SK-N-SH (cell line): ENCODE results near the gene UNK. TPM values are rescaled to one million over a fixed set of nuclear protein-coding genes. Genes with fewer than 3 reads are reported as not detected.
A peak's percentile ranks its signal among the peaks of the same experiment; 100 is the strongest.

Source experiments
- CTCF ChIA-PET: fragments of 300-600, 350-600 bp; formaldehyde crosslinking; extraction: SDS; loops from one replicate; lab custom pipeline; 2021; lab: Yijun Ruan, JAX
- POLR2A ChIA-PET: fragments of 350-600 bp; sonication (Branson Sonifier 250); formaldehyde crosslinking; extraction: SDS; loops from one replicate; lab custom pipeline; 2020; ENCODE audit warnings: antibody characterized with exemption, inconsistent platforms; lab: Yijun Ruan, JAX
- DNase-seq: peaks from one replicate; pipeline ENCODE4 v3.0.0; 2012
- H2AFZ ChIP-seq: fragments of 200-600 bp; sonication (generic); 2 replicates; pipeline ENCODE4 v1.8.1; 2016; ENCODE audit warnings: antibody characterized with exemption, mild to moderate bottlenecking, low read depth
- H3F3A ChIP-seq: fragments of 200-600 bp; sonication (generic); replicated peaks from 2 replicates; pipeline ENCODE3; 2016; ENCODE audit warnings: antibody characterized with exemption, mild to moderate bottlenecking; ENCODE audit not compliant: insufficient read depth
- H3K27ac ChIP-seq, 2 experiments: fragments of 200-500 bp in 1 of 2; fragments of 200-600 bp in 1 of 2; sonication (Bioruptor generic) in 1 of 2; sonication (generic), shearing (Covaris generic) in 1 of 2; 2 replicates each; pipeline versions ENCODE4 v1.5.1 to v1.6.1; 2014 to 2016; ENCODE audit warnings: low read depth in 2 of 2, inconsistent platforms in 1 of 2, low read length in 1 of 2, mild to moderate bottlenecking in 1 of 2, mixed read lengths in 1 of 2
- H3K27me3 ChIP-seq: fragments of 200-600 bp; sonication (generic), shearing (Covaris generic); 2 replicates; pipeline ENCODE4 v1.6.1; 2016; ENCODE audit warnings: mixed run types; ENCODE audit not compliant: insufficient read depth
- H3K36me3 ChIP-seq, 2 experiments: fragments of 200-500 bp in 1 of 2; fragments of 200-600 bp in 1 of 2; sonication (Bioruptor generic) in 1 of 2; sonication (generic) in 1 of 2; replicated peaks in 1 of 2; 2 replicates each; pipeline versions ENCODE3 to v1.5.1; 2014 to 2016; ENCODE audit warnings: low read length in 1 of 2, mild to moderate bottlenecking in 1 of 2; ENCODE audit not compliant: insufficient read depth in 2 of 2, control insufficient read depth in 1 of 2
- H3K4me1 ChIP-seq, 2 experiments: fragments of 200-500 bp in 1 of 2; fragments of 200-600 bp in 1 of 2; sonication (Bioruptor generic) in 1 of 2; sonication (generic), shearing (Covaris generic) in 1 of 2; 2 replicates each; pipeline versions ENCODE4 v1.5.1 to v1.6.1; 2014 to 2016; ENCODE audit warnings: low read depth in 1 of 2, low read length in 1 of 2, mixed run types in 1 of 2; ENCODE audit not compliant: insufficient read depth in 2 of 2, control insufficient read depth in 1 of 2
- H3K4me2 ChIP-seq: fragments of 200-600 bp; sonication (generic), shearing (Covaris generic); 2 replicates; pipeline ENCODE4 v1.6.1; 2017; ENCODE audit warnings: mixed run types
- H3K4me3 ChIP-seq, 2 experiments: fragments of 200-500 bp in 1 of 2; fragments of 200-600 bp in 1 of 2; sonication (Bioruptor generic) in 1 of 2; sonication (generic), shearing (Covaris generic) in 1 of 2; 2 replicates each; pipeline versions ENCODE4 v1.5.1 to v1.8.1; 2014 to 2016; ENCODE audit warnings: low read depth in 2 of 2, inconsistent platforms in 1 of 2, low read length in 1 of 2, mild to moderate bottlenecking in 1 of 2, mixed read lengths in 1 of 2, moderate library complexity in 1 of 2
- H3K79me2 ChIP-seq: fragments of 200-600 bp; sonication (generic); 2 replicates; pipeline ENCODE4 v1.8.1; 2017; ENCODE audit warnings: mild to moderate bottlenecking; ENCODE audit not compliant: insufficient read depth
- H3K9ac ChIP-seq: fragments of 200-600 bp; sonication (generic); 2 replicates; pipeline ENCODE4 v1.6.1; 2017; ENCODE audit warnings: mixed run types
- H3K9me2 ChIP-seq: fragments of 200-600 bp; sonication (generic); 2 replicates; pipeline ENCODE4 v1.6.1; 2017; ENCODE audit warnings: mixed run types
- H3K9me3 ChIP-seq: fragments of 200-600 bp; sonication (generic); 2 replicates; pipeline ENCODE4 v1.6.1; 2017; ENCODE audit warnings: mixed run types, mild to moderate bottlenecking, moderate library complexity
- H4K20me1 ChIP-seq: fragments of 200-600 bp; sonication (generic); 2 replicates; pipeline ENCODE4 v1.6.1; 2017; ENCODE audit warnings: mild to moderate bottlenecking, mixed run types; ENCODE audit not compliant: insufficient read depth
- CTCF ChIP-seq: fragments of 200-600 bp; sonication (generic); IDR thresholded peaks from 2 replicates; pipeline ENCODE4 v1.6.1; 2017; ENCODE audit warnings: antibody characterized with exemption, mild to moderate bottlenecking, moderate library complexity
- ELF1 ChIP-seq: IDR thresholded peaks from 2 replicates; pipeline ENCODE4 v1.4.0; 2012
- EP300 ChIP-seq, 2 experiments: IDR thresholded peaks; 2 replicates each; pipeline versions ENCODE4 v1.4.0 to v1.6.1; 2012; ENCODE audit warnings: borderline replicate concordance in 1 of 2, low read depth in 1 of 2, low read length in 1 of 2
- FOXM1 ChIP-seq: IDR thresholded peaks from 2 replicates; pipeline ENCODE4 v1.4.0; 2012; ENCODE audit warnings: low read depth, mild to moderate bottlenecking
- GABPA ChIP-seq: IDR thresholded peaks from 2 replicates; pipeline ENCODE4 v1.4.0; 2012; ENCODE audit warnings: low read depth, mild to moderate bottlenecking
- GATA2 ChIP-seq: sonication (generic); formaldehyde crosslinking; IDR thresholded peaks from 2 replicates; pipeline ENCODE4 v1.5.0; 2020; ENCODE audit warnings: mild to moderate bottlenecking, missing genetic modification reagents
- JUND ChIP-seq: IDR thresholded peaks from 2 replicates; pipeline ENCODE4 v1.4.0; 2012
- MAX ChIP-seq: IDR thresholded peaks from 2 replicates; pipeline ENCODE4 v1.4.0; 2012; ENCODE audit warnings: low read depth
- MEF2A ChIP-seq: IDR thresholded peaks from 2 replicates; pipeline ENCODE4 v1.4.0; 2012; ENCODE audit warnings: low read depth, borderline replicate concordance
- NFIC ChIP-seq: IDR thresholded peaks from 2 replicates; pipeline ENCODE4 v1.4.0; 2012; ENCODE audit warnings: borderline replicate concordance
- PBX3 ChIP-seq: IDR thresholded peaks from 2 replicates; pipeline ENCODE4; 2012
- RAD21 ChIP-seq: IDR thresholded peaks from 2 replicates; pipeline ENCODE4 v1.6.1; 2012; ENCODE audit warnings: mild to moderate bottlenecking, low read length
- RCOR1 ChIP-seq: fragments of 150-350 bp; IDR thresholded peaks from 2 replicates; pipeline ENCODE4 v1.6.1; 2017; ENCODE audit warnings: antibody characterized with exemption, low read length
- TAF1 ChIP-seq: IDR thresholded peaks from 2 replicates; pipeline ENCODE4 v1.6.1; 2012; ENCODE audit warnings: low read depth, mild to moderate bottlenecking, low read length, moderate library complexity, borderline replicate concordance
- TEAD4 ChIP-seq: IDR thresholded peaks from 2 replicates; pipeline ENCODE4 v1.4.0; 2012; ENCODE audit warnings: mild to moderate bottlenecking, borderline replicate concordance; ENCODE audit not compliant: insufficient read depth
- USF1 ChIP-seq: IDR thresholded peaks from 2 replicates; pipeline ENCODE4 v1.4.0; 2012; ENCODE audit warnings: low read depth, borderline replicate concordance
- ZBTB33 ChIP-seq: IDR thresholded peaks from 2 replicates; pipeline ENCODE4 v1.4.0; 2012; ENCODE audit warnings: low read depth, borderline replicate concordance
- whole genome bisulfite sequencing: methylation state at CpG from one replicate; pipeline ENCODE4 v1.1.6; 2017; ENCODE audit warnings: low lambda C conversion rate; 5-methylcytosine and 5-hydroxymethylcytosine counted together
- polyA plus RNA-seq, 3 experiments: library from polyadenylated mRNA; depleted of rRNA; stranded (reverse); fragments of >200 nt; gene quantifications; 2 replicates each; pipeline ENCODE4 v1.2.3, GENCODE V29; 2012

The UNK gene
- polyA plus RNA-seq, 1 of the 3 experiments (the other 2 are of a cell fraction) = 24.8 TPM

- TF ChIP-seq FOXM1 = no peak
- TF ChIP-seq GABPA = no peak
- TF ChIP-seq RAD21 = peak; percentile 46
- TF ChIP-seq, all 33 proteins: peak for 2
These were observed 45.8 kb downstream of the UNK start (continued) for GRCh38 chr17:75830164-75831031.

GRCh38 chr17:75831032-75831571, 46.5 kb downstream of the UNK start:
- ChIA-PET POLR2A (interaction anchor here (1.1 to 1.9 kb wide), 3 partner anchors 55 to 66 kb away, joined by 3 to 14 read pairs (median 3); partner anchors contain the start of gene GALK1), CTCF (interaction anchor here (0.9 to 16.5 kb wide), 12 partner anchors 10 to 82 kb away, joined by 3 to 326 read pairs (median 40); partner anchors contain the start of genes TRIM47, UNC13D, UNK and WBP2)
- H3K9me2 ChIP-seq = no peaks in the 10 kb centered on the region
- H3K27me3 ChIP-seq = no peaks in the 10 kb centered on the region
- no peaks in the 10 kb centered on the region for H4K20me1 ChIP-seq
- no peak overlapping the region for H3K27ac ChIP-seq
- H3K4me1 ChIP-seq = peaks cover 5 to 27% of the 10 kb centered on the region in 2 experiments; a peak in 2 of 4 replicates
- no peaks in the 10 kb centered on the region for H3K9me3 ChIP-seq
- no peaks in the 10 kb centered on the region for H3F3A ChIP-seq
- no peak for TF ChIP-seq NFIC
- TF ChIP-seq ELF1 = no peak
- no peak for TF ChIP-seq CTCF
- TF ChIP-seq MEF2A = no peak
- TF ChIP-seq GATA2 = no peak
- TF ChIP-seq MAX = no peak
- TF ChIP-seq TAF1 = no peak
- H2AFZ ChIP-seq = no peak overlapping the region
- H3K36me3 ChIP-seq = no peaks in the 10 kb centered on the region
- no peaks in the 10 kb centered on the region for H3K79me2 ChIP-seq
- H3K4me3 ChIP-seq = no peak overlapping the region
- H3K4me2 ChIP-seq = no peak overlapping the region
- H3K9ac ChIP-seq = no peak overlapping the region
- DNase-seq = no peak
- WGBS = 91% methylated on average over 15 of the region's 15 CpGs

GRCh38 chr17:75832164-75832651, 47.6 kb downstream of the UNK start:
- Histone ChIP-seq H3K4me1 (peaks cover 5 to 18% of the 10 kb centered on the region in 2 experiments; a peak in 2 of 4 replicates), H3K9me3 (no peaks in the 10 kb centered on the region), H3K9me2 (no peaks in the 10 kb centered on the region), H4K20me1 (no peaks in the 10 kb centered on the region), H3K79me2 (no peaks in the 10 kb centered on the region), H3F3A (no peaks in the 10 kb centered on the region), H3K4me2 (no peak overlapping the region), H2AFZ (no peak overlapping the region), H3K4me3 (no peak overlapping the region), H3K36me3 (no peaks in the 10 kb centered on the region), H3K27me3 (no peaks in the 10 kb centered on the region), H3K27ac (no peak overlapping the region), H3K9ac (no peak overlapping the region)
- WGBS = 89% methylated on average over 10 of the region's 10 CpGs
- ChIA-PET CTCF (interaction anchor here (1.1 to 16.5 kb wide), 4 partner anchors 11 to 79 kb away, joined by 4 to 326 read pairs (median 12); partner anchors contain the start of genes GALK1 and UNC13D), POLR2A (interaction anchor here (0.8 to 2.0 kb wide), 2 partner anchors 12 to 48 kb away, joined by 3 to 7 read pairs; partner anchors contain the start of gene UNC13D)
- DNase-seq = no peak
- no peak for TF ChIP-seq FOXM1
- no peak for TF ChIP-seq RCOR1
- no peak for TF ChIP-seq TEAD4
- no peak for TF ChIP-seq ZBTB33
- no peak for TF ChIP-seq EP300 (IDR thresholded peaks at IDR 0.05; ENCODE audit: borderline replicate concordance in 1 of 2, low read depth in 1 of 2, low read length in 1 of 2)
- TF ChIP-seq NFIC = no peak
- no peak for TF ChIP-seq PBX3
- TF ChIP-seq JUND = no peak
- no peak for TF ChIP-seq MEF2A
- TF ChIP-seq USF1 = no peak
